GM12878 (cell line): ENCODE measurements around the gene CD63. TPM values are rescaled to one million over a fixed set of nuclear protein-coding genes. Genes with fewer than 3 reads are reported as not detected.

Source experiments
- ATAC-seq: fragments of 200-7000 bp; cut with Tn5 transposase; 3 replicates; pipeline ENCODE4 v1.9.1; 2020; ENCODE audit warnings: mild to moderate bottlenecking, moderate library complexity
- BruUV-seq: library from RNA; stranded (reverse); fragments of 400-500 nt; replicated peaks from 2 replicates; lab custom pipeline; 2021; lab: Mats Ljungman, UMichigan
- CTCF ChIA-PET: fragments of 300-600 bp; sonication (Branson Sonifier 250); formaldehyde crosslinking; extraction: SDS; loops from one replicate; lab custom pipeline; 2021; ENCODE audit warnings: inconsistent platforms; lab: Yijun Ruan, JAX
- POLR2A ChIA-PET: fragments of 350-600 bp; formaldehyde crosslinking; extraction: SDS; loops from one replicate; lab custom pipeline; 2021; ENCODE audit warnings: inconsistent platforms; lab: Charles Lee
- RAD21 ChIA-PET: fragments of 300-600 bp; sonication (Branson Sonifier 250); formaldehyde crosslinking; loops from one replicate; lab custom pipeline; 2023; ENCODE audit warnings: antibody characterized with exemption; ENCODE audit not compliant: unreplicated experiment; lab: Charles Lee
- SMC1A ChIA-PET: fragments of 300-600 bp; sonication (Branson Sonifier 250); formaldehyde crosslinking; loops from one replicate; lab custom pipeline; 2023; ENCODE audit not compliant: unreplicated experiment, uncharacterized antibody; lab: Charles Lee
- DNase-seq: peaks from one replicate; pipeline ENCODE4 v3.0.0-alpha.2; 2011; ENCODE audit warnings: low read depth, low spot score
- FAIRE-seq: peaks from 3 replicates; lab custom pipeline; 2011; peaks lifted over from hg19 to GRCh38; lab: Jason Lieb, UNC
- H2AFZ ChIP-seq: 2 replicates; pipeline ENCODE4 v1.6.0; 2011; ENCODE audit warnings: low read depth, low read length, control low read depth; ENCODE audit not compliant: control insufficient read depth
- H3K27ac ChIP-seq: 2 replicates; pipeline ENCODE4 v1.5.1; 2011; ENCODE audit warnings: control low read depth; ENCODE audit not compliant: control insufficient read depth, insufficient read depth
- H3K27me3 ChIP-seq, 2 experiments: replicated peaks in 1 of 2; 2 replicates each; pipeline versions ENCODE4 v1.6.0 to v1.6.1; 2011; ENCODE audit warnings: low read length in 1 of 2; ENCODE audit not compliant: control insufficient read depth in 2 of 2, insufficient read depth in 2 of 2
- H3K36me3 ChIP-seq, 2 experiments: 2 replicates each; pipeline ENCODE4 v1.5.1; 2011; ENCODE audit warnings: low read length in 1 of 2; ENCODE audit not compliant: control insufficient read depth in 2 of 2, insufficient read depth in 2 of 2
- H3K4me1 ChIP-seq: 2 replicates; pipeline ENCODE4 v1.6.1; 2011; ENCODE audit warnings: mild to moderate bottlenecking, low read length, moderate library complexity, mixed read lengths; ENCODE audit not compliant: control insufficient read depth, insufficient read depth
- H3K4me2 ChIP-seq: 2 replicates; pipeline ENCODE4 v1.6.0; 2011; ENCODE audit warnings: control low read depth; ENCODE audit not compliant: control insufficient read depth, insufficient read depth
- H3K4me3 ChIP-seq: fragments of 200-600 bp; sonication (generic); 2 replicates; pipeline ENCODE4 v1.5.1; 2016
- H3K79me2 ChIP-seq: 2 replicates; pipeline ENCODE4 v1.6.0; 2011; ENCODE audit warnings: low read length; ENCODE audit not compliant: control insufficient read depth, insufficient read depth
- H3K9ac ChIP-seq: 2 replicates; pipeline ENCODE4 v1.8.0; 2011; ENCODE audit warnings: low read length, control low read depth, mixed read lengths; ENCODE audit not compliant: control insufficient read depth, insufficient read depth
- H3K9me3 ChIP-seq: replicated peaks from 3 replicates; pipeline ENCODE4 v1.5.1; 2011; ENCODE audit warnings: mild to moderate bottlenecking, low read length; ENCODE audit not compliant: control insufficient read depth, insufficient read depth
- H4K20me1 ChIP-seq: 2 replicates; pipeline ENCODE4 v1.6.0; 2011; ENCODE audit not compliant: control insufficient read depth, insufficient read depth
- CREB1 ChIP-seq: IDR thresholded peaks from 2 replicates; pipeline ENCODE4 v1.6.1; 2012; ENCODE audit warnings: low read depth, mild to moderate bottlenecking, inconsistent platforms
- MEF2B ChIP-seq: fragments of 450-650 bp; IDR thresholded peaks from 2 replicates; pipeline ENCODE4 v1.6.1; 2018; ENCODE audit warnings: mild to moderate bottlenecking, moderate library complexity; ENCODE audit not compliant: partially characterized antibody, poor library complexity, severe bottlenecking
- MTA2 ChIP-seq: fragments of 450-650 bp; IDR thresholded peaks from 2 replicates; pipeline ENCODE4 v1.6.1; 2016; ENCODE audit warnings: low read depth, mild to moderate bottlenecking, moderate library complexity
- NR2C2 ChIP-seq: IDR thresholded peaks from 2 replicates; pipeline ENCODE4 v1.6.1; 2011; ENCODE audit warnings: borderline replicate concordance, low read depth; ENCODE audit not compliant: control insufficient read depth, insufficient read length
- WGBS: methylation state at CpG from one replicate; pipeline ENCODE4 v1.1.6; 2016; ENCODE audit warnings: low lambda C conversion rate; ENCODE audit not compliant: insufficient replicate concordance, insufficient coverage; ENCODE audit errors: missing lambda C conversion rate; 5-methylcytosine and 5-hydroxymethylcytosine counted together
- in situ Hi-C: fragments of 300-500 bp; cut with MboI; formaldehyde crosslinking; loops from 9 replicates; pipeline ENCODE4 v1.14.3; 2018; ENCODE audit warnings: mixed read lengths
- intact Hi-C: fragments of 100-400 bp; cut with micrococcal nuclease; formaldehyde crosslinking; loops from one replicate; pipeline ENCODE4 v1.14.2; 2022; ENCODE audit not compliant: unreplicated experiment
- polyA plus RNA-seq, 11 experiments: library from polyadenylated mRNA; depleted of rRNA in 4 of 11; unstranded in 6 of 11; stranded (reverse) in 5 of 11; fragments of >200 nt; fragmentation: Nextera tagmentation in 4 of 11; fragmentation: Illumina TruSeq in 1 of 11; extraction: Ambion mirVana in 4 of 11; extraction: Trizol in 1 of 11; gene quantifications; 1 replicate in 1 of 11; 2 replicates in 10 of 11; pipeline versions ENCODE4 v1.2.1 to v1.2.3, GENCODE V29; 2011 to 2016; ENCODE audit warnings: inconsistent platforms in 2 of 11, missing spikeins in 2 of 11, low read depth in 1 of 11
- total RNA-seq, 4 experiments: library from RNA; depleted of rRNA in 3 of 4; stranded (reverse); fragments of >200 nt in 3 of 4; fragmentation: Illumina TruSeq in 1 of 4; extraction: Trizol in 1 of 4; gene quantifications; 2 replicates each; pipeline versions ENCODE4 v1.2.1 to v1.2.3, GENCODE V29; 2013 to 2021
- TF ChIP-seq, protein P1 (sequence below): IDR thresholded peaks from 2 replicates; pipeline ENCODE4 v1.6.1; 2011; ENCODE audit warnings: borderline replicate concordance, low read depth, mild to moderate bottlenecking, moderate library complexity, mixed read lengths, low read length; ENCODE audit not compliant: insufficient read depth; ENCODE audit errors: extremely low read length

CD63 gene
- total and polyA plus RNA-seq, 10 of the 15 experiments (the other 5 are each of a cell fraction or from before 2014, with no cell fraction given), result 147 to 220 (median 183) TPM

DNA sequence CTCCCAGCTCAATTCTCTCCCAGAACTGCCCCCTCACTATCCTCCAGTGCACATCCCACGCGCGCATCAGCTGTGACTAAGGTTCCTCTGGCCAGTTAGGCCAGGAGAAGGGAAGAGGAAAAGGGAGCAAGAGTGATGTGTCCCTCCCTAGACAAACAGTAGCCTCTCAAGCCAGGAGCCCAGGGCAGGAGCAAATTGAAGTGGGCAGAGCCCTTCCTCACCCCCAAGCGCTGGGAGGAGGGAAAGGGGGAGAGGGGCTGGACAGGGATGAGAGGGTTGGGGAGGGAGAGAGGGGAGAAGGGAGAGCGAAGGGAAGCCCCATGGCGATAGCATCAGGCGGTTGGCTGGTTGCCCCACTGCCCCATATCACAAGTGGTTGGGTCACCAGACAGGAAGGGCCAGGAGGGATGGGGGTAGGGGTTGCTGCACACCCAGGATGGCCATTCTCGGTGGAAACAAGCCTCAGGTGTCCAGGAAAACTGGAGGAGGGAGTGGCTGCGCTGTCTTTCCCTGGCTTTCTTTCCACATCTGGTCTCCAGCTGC is 1.1 kb downstream of the CD63 start:
- in situ Hi-C loops, result no loop called here
- TF ChIP-seq, protein P1, sequence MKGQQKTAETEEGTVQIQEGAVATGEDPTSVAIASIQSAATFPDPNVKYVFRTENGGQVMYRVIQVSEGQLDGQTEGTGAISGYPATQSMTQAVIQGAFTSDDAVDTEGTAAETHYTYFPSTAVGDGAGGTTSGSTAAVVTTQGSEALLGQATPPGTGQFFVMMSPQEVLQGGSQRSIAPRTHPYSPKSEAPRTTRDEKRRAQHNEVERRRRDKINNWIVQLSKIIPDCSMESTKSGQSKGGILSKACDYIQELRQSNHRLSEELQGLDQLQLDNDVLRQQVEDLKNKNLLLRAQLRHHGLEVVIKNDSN, result no peak
- no peak for TF ChIP-seq NR2C2
- no peak for TF ChIP-seq MEF2B
- TF ChIP-seq MTA2, result 0 out of 2 replicates have a peak, but pooled peaks have one; percentile 14
- TF ChIP-seq CREB1, result 0 out of 2 replicates have a peak, but pooled peaks have one; percentile 1
- TF ChIP-seq, all 136 proteins: peak for 2
- Histone ChIP-seq H2AFZ (no peak overlapping the region), H3K79me2 (peaks cover 11% of the 10 kb centered on the region), H3K36me3 (peaks cover 5 to 7% of the 10 kb centered on the region in 2 experiments; a peak in 3 of 4 replicates), H3K4me3 (peak overlapping the region; percentile 76), H3K4me1 (peaks cover 14% of the 10 kb centered on the region), H3K4me2 (peak overlapping the region; percentile 46), H3K27me3 (no peaks in the 10 kb centered on the region), H3K27ac (peak overlapping the region; percentile 35), H4K20me1 (no peaks in the 10 kb centered on the region), H3K9ac (peak overlapping the region; percentile 67), H3K9me3 (no peaks in the 10 kb centered on the region)
- POLR2A ChIA-PET, result interaction anchor here (0.8 to 4.5 kb wide), 3 partner anchors 11 to 246 kb away, joined by 3 to 39 read pairs (median 4); partner anchors contain the start of genes BLOC1S1 and RAB5B
- ATAC-seq, result no peak
- intact Hi-C loops, result no loop called here
- RAD21 ChIA-PET, result interaction anchor here (4.4 kb wide), 1 partner anchor 10 kb away, joined by 58 read pairs; no protein-coding TSS in a partner anchor
- WGBS, result 67% methylated on average over 9 of the region's 9 CpGs
- FAIRE-seq, result peak; percentile 13
- CTCF ChIA-PET, result interaction anchor here (0.8 to 1.6 kb wide), 2 partner anchors 10 to 12 kb away, joined by 3 to 8 read pairs; partner anchors contain the start of gene BLOC1S1
- SMC1A ChIA-PET, result interaction anchor here (0.7 kb wide), 1 partner anchor 11 kb away, joined by 4 read pairs; no protein-coding TSS in a partner anchor
- DNase-seq, result no peak
- no TSS peak for BruUV-seq
